Astrocyte (in vitro differentiated cells and primary cell): ENCODE results near the gene PDZD7. TPM values are rescaled to one million over a fixed set of nuclear protein-coding genes. Genes with fewer than 3 reads are reported as not detected.
A peak's percentile ranks its signal among the peaks of the same experiment; 100 is the strongest.

ENCODE experiments used
- DNase-seq: peaks from one replicate; pipeline ENCODE4 v3.0.0-alpha.2; 2010; ENCODE audit warnings: low read depth
- FAIRE-seq: peaks from 2 replicates; lab custom pipeline; 2011; peaks lifted over from hg19 to GRCh38; lab: Jason Lieb, UNC
- H2AFZ ChIP-seq: 2 replicates; pipeline ENCODE4 v1.6.0; 2012; ENCODE audit warnings: low read depth, low read length, inconsistent platforms
- H3K27ac ChIP-seq: 2 replicates; pipeline ENCODE4 v1.5.1; 2011; ENCODE audit warnings: low read depth, low read length, inconsistent platforms
- H3K27me3 ChIP-seq: 2 replicates; pipeline ENCODE4 v1.6.0; 2011; ENCODE audit warnings: low read length, inconsistent platforms; ENCODE audit not compliant: insufficient read depth
- H3K36me3 ChIP-seq: 2 replicates; pipeline ENCODE4 v1.5.1; 2011; ENCODE audit warnings: low read length, inconsistent platforms; ENCODE audit not compliant: insufficient read depth
- H3K4me1 ChIP-seq: 2 replicates; pipeline ENCODE4 v1.5.1; 2011; ENCODE audit warnings: low read length, inconsistent platforms; ENCODE audit not compliant: insufficient read depth
- H3K4me2 ChIP-seq: 2 replicates; pipeline ENCODE4 v1.6.0; 2012; ENCODE audit warnings: low read length, inconsistent platforms
- H3K4me3 ChIP-seq: 2 replicates; pipeline ENCODE4 v1.5.1; 2011; ENCODE audit warnings: low read depth, mild to moderate bottlenecking, low read length, inconsistent platforms; ENCODE audit not compliant: insufficient read depth
- H3K79me2 ChIP-seq: 2 replicates; pipeline ENCODE4 v1.6.0; 2012; ENCODE audit warnings: mild to moderate bottlenecking, low read length, inconsistent platforms; ENCODE audit not compliant: insufficient read depth
- H3K9ac ChIP-seq: 2 replicates; pipeline ENCODE4 v1.6.0; 2012; ENCODE audit warnings: mild to moderate bottlenecking, low read length, inconsistent platforms
- H3K9me3 ChIP-seq: 2 replicates; pipeline ENCODE4 v1.5.1; 2012; ENCODE audit warnings: low read depth, mild to moderate bottlenecking, low read length, inconsistent platforms; ENCODE audit not compliant: insufficient read depth
- H4K20me1 ChIP-seq: 2 replicates; pipeline ENCODE4 v1.6.0; 2012; ENCODE audit warnings: low read length, inconsistent platforms; ENCODE audit not compliant: insufficient read depth
- H3K27ac Mint-ChIP-seq: one replicate; pipeline ENCODE4 v1.8.0; 2021; ENCODE audit warnings: mild to moderate bottlenecking, mixed read lengths; ENCODE audit not compliant: unreplicated experiment
- H3K27me3 Mint-ChIP-seq: one replicate; pipeline ENCODE4 v1.8.0; 2021; ENCODE audit warnings: low read depth, mixed read lengths; ENCODE audit not compliant: unreplicated experiment
- H3K36me3 Mint-ChIP-seq: one replicate; pipeline ENCODE4 v1.8.0; 2021; ENCODE audit warnings: low read depth, mixed read lengths; ENCODE audit not compliant: unreplicated experiment
- H3K4me1 Mint-ChIP-seq: one replicate; pipeline ENCODE4 v1.8.0; 2021; ENCODE audit warnings: low read depth, mixed read lengths; ENCODE audit not compliant: unreplicated experiment
- H3K4me3 Mint-ChIP-seq: one replicate; pipeline ENCODE4 v1.8.0; 2021; ENCODE audit warnings: mild to moderate bottlenecking, moderate library complexity, mixed read lengths; ENCODE audit not compliant: unreplicated experiment
- H3K9me3 Mint-ChIP-seq: one replicate; pipeline ENCODE4 v1.8.0; 2021; ENCODE audit warnings: mild to moderate bottlenecking, mixed read lengths; ENCODE audit not compliant: unreplicated experiment
- CTCF ChIP-seq: IDR thresholded peaks from 2 replicates; pipeline ENCODE4 v1.5.1; 2011; ENCODE audit warnings: low read depth, mild to moderate bottlenecking, inconsistent platforms, low read length, moderate library complexity; ENCODE audit not compliant: insufficient read depth
- EZH2 ChIP-seq: IDR thresholded peaks from 2 replicates; pipeline ENCODE4 v1.6.1; 2012; ENCODE audit warnings: mild to moderate bottlenecking, low read length, inconsistent platforms; ENCODE audit not compliant: insufficient read depth
- total RNA-seq: library from RNA; stranded (reverse); gene quantifications from 2 replicates; pipeline ENCODE4 v1.2.1, GENCODE V29; 2021

The PDZD7 gene
- total RNA-seq, 1 donor from 2014 or later = 4.5 TPM

GRCh38 chr10:101029520-101030295 lies 1.2 kb downstream of the PDZD7 start:
- Mint-ChIP-seq H3K27ac (no peak overlapping the region), H3K27me3 (peaks cover 2% of the 10 kb centered on the region), H3K36me3 (peaks cover 2% of the 10 kb centered on the region), H3K4me1 (peaks cover 16% of the 10 kb centered on the region), H3K9me3 (no peaks in the 10 kb centered on the region), H3K4me3 (peak overlapping the region; percentile 43)
- no peak overlapping the region for H3K4me3 ChIP-seq
- H3K79me2 ChIP-seq = peaks cover 19% of the 10 kb centered on the region
- no peaks in the 10 kb centered on the region for H3K36me3 ChIP-seq
- H2AFZ ChIP-seq = no peak overlapping the region
- no peaks in the 10 kb centered on the region for H3K27me3 ChIP-seq
- peaks cover 25% of the 10 kb centered on the region for H3K4me1 ChIP-seq
- H3K9ac ChIP-seq = no peak overlapping the region
- no peak for TF ChIP-seq CTCF
- TF ChIP-seq EZH2 = no peak
- H3K27ac ChIP-seq = no peak overlapping the region
- H4K20me1 ChIP-seq = peaks cover 19% of the 10 kb centered on the region
- FAIRE-seq (no peak), DNase-seq (no peak)
- H3K9me3 ChIP-seq = no peaks in the 10 kb centered on the region
- no peak overlapping the region for H3K4me2 ChIP-seq

- Histone ChIP-seq H2AFZ (no peak overlapping the region), H3K4me2 (no peak overlapping the region), H3K36me3 (no peaks in the 10 kb centered on the region), H3K27ac (no peak overlapping the region), H3K4me1 (peaks cover 25% of the 10 kb centered on the region), H3K27me3 (no peaks in the 10 kb centered on the region), H3K79me2 (peaks cover 9% of the 10 kb centered on the region), H4K20me1 (peaks cover 9% of the 10 kb centered on the region), H3K4me3 (no peak overlapping the region), H3K9ac (no peak overlapping the region), H3K9me3 (no peaks in the 10 kb centered on the region)
- Mint-ChIP-seq H3K4me1 (peaks cover 12% of the 10 kb centered on the region), H3K27ac (no peak overlapping the region), H3K36me3 (no peaks in the 10 kb centered on the region), H3K27me3 (peaks cover 3% of the 10 kb centered on the region), H3K9me3 (no peaks in the 10 kb centered on the region), H3K4me3 (no peak overlapping the region)
- no peak for FAIRE-seq
- TF ChIP-seq CTCF (no peak), EZH2 (no peak)
- no peak for DNase-seq
Measured at GRCh38 chr10:101028446-101029337, 2.2 kb downstream of the PDZD7 start.
